Ovary (tissue), 9 donors: ENCODE measurements around the gene FBXO2. TPM values are rescaled to one million over a fixed set of nuclear protein-coding genes. Genes with fewer than 3 reads are reported as not detected.
A peak's percentile ranks its signal among the peaks of the same experiment; 100 is the strongest.

ENCODE experiments used
- DNase-seq, 5 donors: peaks; one replicate each; pipeline ENCODE4 v3.0.0-alpha.2; 2019 to 2020
- H3K27ac ChIP-seq, 2 donors: fragments of 200-600 bp; one replicate each; pipeline versions ENCODE4 v1.5.1 to v1.8.0; 2019 to 2022
- H3K27me3 ChIP-seq: fragments of 200-600 bp; one replicate; pipeline ENCODE4 v1.8.0; 2022
- H3K36me3 ChIP-seq: fragments of 200-600 bp; sonication (generic); one replicate; pipeline ENCODE4 v1.5.1; 2019
- H3K4me1 ChIP-seq: one replicate; pipeline ENCODE4 v1.8.1; 2013; ENCODE audit warnings: mild to moderate bottlenecking, moderate library complexity; ENCODE audit not compliant: insufficient read depth
- H3K4me3 ChIP-seq: fragments of 200-600 bp; sonication (generic); one replicate; pipeline ENCODE4 v1.5.1; 2017
- H3K9me3 ChIP-seq, 2 donors: fragments of 200-600 bp in 1 of 2; sonication (generic) in 1 of 2; one replicate each; pipeline versions ENCODE4 v1.5.1 to v1.8.1; 2013 to 2019; ENCODE audit warnings: mild to moderate bottlenecking in 1 of 2, moderate library complexity in 1 of 2
- CTCF ChIP-seq, 3 donors: fragments of 450-650 bp in 2 of 3; fragments of 200-600 bp in 1 of 3; IDR thresholded peaks; one replicate each; pipeline versions ENCODE4 v1.5.1 to v1.8.0; 2016 to 2022; ENCODE audit warnings: antibody characterized with exemption in 3 of 3, mild to moderate bottlenecking in 1 of 3
- EP300 ChIP-seq: sonication (generic); formaldehyde crosslinking; IDR thresholded peaks from one replicate; pipeline ENCODE4 v1.6.1; 2017; ENCODE audit warnings: antibody characterized with exemption
- POLR2A ChIP-seq: fragments of 450-650 bp; IDR thresholded peaks from one replicate; pipeline ENCODE4 v1.6.1; 2017; ENCODE audit warnings: antibody characterized with exemption, mild to moderate bottlenecking, moderate library complexity
- WGBS, 3 donors: extraction: QIAGEN DNeasy Blood & Tissue Kit in 1 of 3; methylation state at CpG; one replicate each; pipeline versions ENCODE4 v1.1.5 to v1.1.7; 2013 to 2017; 5-methylcytosine and 5-hydroxymethylcytosine counted together
- intact Hi-C, 4 donors: fragments of 100-400 bp; cut with DNase I; formaldehyde crosslinking; loops; one replicate each; pipeline versions ENCODE4 v1.11.0 to v1.15.1; 2022 to 2023
- polyA plus RNA-seq, 2 donors: library from polyadenylated mRNA; stranded (reverse); fragments of 200-250 nt in 1 of 2; fragments of 350-450 nt in 1 of 2; fragmentation: Illumina TruSeq in 1 of 2; extraction: RNeasy Lipid Tissue Mini Kit (QIAGEN cat#74804) in 1 of 2; gene quantifications; one replicate each; pipeline ENCODE4 v1.2.3, GENCODE V29; 2013 to 2014
- total RNA-seq, 7 donors: library from RNA; depleted of rRNA in 2 of 7; stranded (reverse); fragments of >200 nt in 2 of 7; fragmentation: NEBNext Ultra II Directional in 3 of 7; extraction: Animal tissue kit (Norgen Biotek cat#: 25700) in 3 of 7; gene quantifications; one replicate each; pipeline versions ENCODE4 v1.1.0 to v1.2.4, GENCODE V29; 2016 to 2023
- donor health status: DM: no; HTN: no; CAD: no; lungs with moderate emphysema.
- donor health status: DM: no; HTN: no; CAD: no.
- donor health status: Bipolar disorder and iron deficiency.
- donor health status: DM: yes; HTN: yes; CAD: no.
- donor health status: DM: no; HTN: no; CAD: no.
- donor health status: DM: yes; HTN: yes; CAD: no.

FBXO2 gene
- total and polyA plus RNA-seq, 9 donors = 0.50 to 17.6 (median 2.7) TPM

- no peaks in the 10 kb centered on the region for H3K4me1 ChIP-seq
- intact Hi-C loops = no loop called here
- no peaks in the 10 kb centered on the region for H3K9me3 ChIP-seq
- 71 to 84% (median 80%) methylated on average over 5 to 14 of the region's 14 CpGs for WGBS, 3 donors
- no peak overlapping the region for H3K27ac ChIP-seq
- no peaks in the 10 kb centered on the region for H3K36me3 ChIP-seq
- no peak overlapping the region for H3K4me3 ChIP-seq
- no peaks in the 10 kb centered on the region for H3K27me3 ChIP-seq
- no peak for DNase-seq
- no peak for TF ChIP-seq CTCF (IDR thresholded peaks at IDR 0.05)
- TF ChIP-seq EP300 = no peak
- TF ChIP-seq POLR2A = no peak
These were observed 14.3 kb upstream of the FBXO2 start for GRCh38 chr1:11668516-11668915.

DNA sequence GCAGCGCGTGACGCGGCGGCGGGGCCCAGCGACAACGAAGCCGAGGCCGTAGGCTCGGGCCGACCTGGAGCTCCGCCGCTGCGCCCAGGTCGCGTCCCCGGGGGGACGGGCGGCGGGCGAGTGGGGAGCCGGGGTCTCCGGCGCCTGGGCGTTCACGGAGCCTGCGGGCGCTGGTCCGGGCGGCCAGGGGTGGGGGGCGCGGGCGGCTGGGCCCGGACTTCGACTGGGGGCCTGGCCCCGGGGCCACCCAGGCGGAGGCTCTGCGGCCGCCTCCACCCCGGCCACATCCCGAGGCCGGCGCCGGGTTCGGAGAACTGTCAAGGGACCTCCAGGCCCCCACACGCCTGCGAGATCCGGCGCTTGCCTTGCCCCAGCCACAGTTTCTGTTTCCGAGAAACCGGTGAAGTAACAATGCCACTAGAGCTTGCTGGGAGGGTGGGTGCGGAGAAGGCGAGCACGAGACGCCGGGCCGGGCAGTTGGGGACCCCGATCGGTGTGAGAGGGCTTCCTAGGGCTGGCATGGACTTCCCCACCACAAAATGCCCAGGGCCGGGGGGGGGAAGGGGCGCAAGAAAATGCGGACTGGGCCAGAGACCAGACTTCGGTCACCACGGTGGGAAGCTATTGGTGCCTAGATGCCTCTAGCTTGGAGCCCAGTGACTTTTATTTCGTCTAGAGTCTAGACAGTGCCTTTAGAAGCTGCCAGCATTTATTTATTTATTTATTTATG, 10.3 kb upstream of the FBXO2 start:
- Histone ChIP-seq H3K27ac (peak overlapping the region; percentile 48 to 73), H3K4me3 (peak overlapping the region; percentile 76), H3K36me3 (no peaks in the 10 kb centered on the region), H3K9me3 (no peaks in the 10 kb centered on the region), H3K4me1 (no peaks in the 10 kb centered on the region), H3K27me3 (no peaks in the 10 kb centered on the region)
- DNase-seq = peak in 4 of 5 donors; percentile 44 to 63 (median 58)
- TF ChIP-seq EP300 (no peak), POLR2A (no peak), CTCF (IDR thresholded peaks at IDR 0.05) (no peak)
- intact Hi-C loops = loop anchor here in 3 of 4 donors (5.0 kb wide), 2 partner anchors 58 to 68 kb away; no protein-coding TSS in a partner anchor
- WGBS, 3 donors = 0 to 1% (median 1%) methylated on average over 58 to 66 of the region's 66 CpGs

DNA sequence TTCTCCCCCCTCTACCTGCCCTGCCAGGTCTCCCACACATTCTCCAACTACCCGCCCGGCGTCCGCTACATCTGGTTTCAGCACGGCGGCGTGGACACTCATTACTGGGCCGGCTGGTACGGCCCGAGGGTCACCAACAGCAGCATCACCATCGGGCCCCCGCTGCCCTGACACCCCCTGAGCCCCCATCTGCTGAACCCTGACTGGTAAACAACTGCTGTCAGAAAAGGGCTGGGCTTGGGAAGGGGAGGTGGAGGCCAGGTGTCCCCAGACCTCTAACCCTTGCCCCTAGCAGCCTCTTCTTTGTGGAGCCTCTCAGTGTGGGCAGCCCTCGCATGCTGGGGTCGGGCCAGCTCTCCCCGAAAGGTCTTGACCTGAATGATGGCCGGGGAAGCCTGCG, 6.9 kb upstream of the FBXO2 start:
- intact Hi-C loops = loop anchor here in 3 of 4 donors (5.0 kb wide), 2 partner anchors 61 to 71 kb away; no protein-coding TSS in a partner anchor
- Histone ChIP-seq H3K4me1 (no peaks in the 10 kb centered on the region), H3K27ac (no peak overlapping the region), H3K9me3 (no peaks in the 10 kb centered on the region), H3K4me3 (no peak overlapping the region), H3K36me3 (no peaks in the 10 kb centered on the region), H3K27me3 (no peaks in the 10 kb centered on the region)
- no peak for DNase-seq
- 79 to 88% (median 85%) methylated on average over 17 of the region's 17 CpGs for WGBS, 3 donors
- TF ChIP-seq POLR2A = no peak
- TF ChIP-seq CTCF (IDR thresholded peaks at IDR 0.05) = no peak

DNA sequence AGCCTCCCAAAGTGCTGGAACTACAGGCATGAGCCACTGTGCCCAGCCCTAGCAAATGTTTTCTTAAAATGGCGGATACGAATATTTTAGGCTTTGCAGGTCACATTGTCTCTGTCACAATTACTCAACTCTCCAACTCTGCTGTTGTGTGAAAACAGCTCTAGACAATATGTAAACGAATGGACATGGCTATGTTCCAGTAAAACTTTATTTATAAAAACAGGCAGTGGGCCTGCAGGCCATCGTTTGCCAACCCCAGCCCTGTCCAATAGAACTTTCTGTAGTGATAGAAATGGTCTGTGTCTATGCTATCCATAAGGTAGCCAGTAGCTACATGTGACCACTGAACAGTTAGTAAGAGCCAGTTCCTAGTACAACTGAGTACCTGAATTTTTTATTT, 5.5 kb upstream of the FBXO2 start:
- H3K4me1 ChIP-seq = peaks cover 6% of the 10 kb centered on the region
- TF ChIP-seq POLR2A = no peak
- TF ChIP-seq EP300 = no peak
- TF ChIP-seq CTCF (IDR thresholded peaks at IDR 0.05) = no peak
- no peaks in the 10 kb centered on the region for H3K36me3 ChIP-seq
- WGBS, 3 donors = 74 to 85% (median 79%) methylated on average over 4 of the region's 4 CpGs
- no peaks in the 10 kb centered on the region for H3K27me3 ChIP-seq
- no peak overlapping the region for H3K4me3 ChIP-seq
- no peaks in the 10 kb centered on the region for H3K9me3 ChIP-seq
- intact Hi-C loops = loop anchor here (5.0 to 10.0 kb wide), 4 partner anchors 55 to 235 kb away; no protein-coding TSS in a partner anchor
- DNase-seq = no peak
- no peak overlapping the region for H3K27ac ChIP-seq
